Uterus (tissue), 2 donors: Measurements from ENCODE around the gene GUCY1A1.

Experiments used
- POLR2A ChIP-seq, 2 donors: fragments of 450-650 bp; IDR thresholded peaks; one replicate each; pipeline ENCODE4 v1.6.1; 2016; ENCODE audit warnings: antibody characterized with exemption in 2 of 2, mild to moderate bottlenecking in 1 of 2, moderate library complexity in 1 of 2
- TF ChIP-seq, protein P1 (sequence below), 4 experiments: fragments of 200-600 bp in 2 of 4; fragments of 450-650 bp in 2 of 4; sonication (generic) in 2 of 4; IDR thresholded peaks; one replicate each; pipeline ENCODE4 v1.5.1; 2016 to 2019; ENCODE audit warnings: antibody characterized with exemption in 4 of 4, mild to moderate bottlenecking in 2 of 4, moderate library complexity in 1 of 4

GRCh38 chr4:155640751-155641150, 25.9 kb upstream of the GUCY1A1 start:
- TF ChIP-seq, protein P1, sequence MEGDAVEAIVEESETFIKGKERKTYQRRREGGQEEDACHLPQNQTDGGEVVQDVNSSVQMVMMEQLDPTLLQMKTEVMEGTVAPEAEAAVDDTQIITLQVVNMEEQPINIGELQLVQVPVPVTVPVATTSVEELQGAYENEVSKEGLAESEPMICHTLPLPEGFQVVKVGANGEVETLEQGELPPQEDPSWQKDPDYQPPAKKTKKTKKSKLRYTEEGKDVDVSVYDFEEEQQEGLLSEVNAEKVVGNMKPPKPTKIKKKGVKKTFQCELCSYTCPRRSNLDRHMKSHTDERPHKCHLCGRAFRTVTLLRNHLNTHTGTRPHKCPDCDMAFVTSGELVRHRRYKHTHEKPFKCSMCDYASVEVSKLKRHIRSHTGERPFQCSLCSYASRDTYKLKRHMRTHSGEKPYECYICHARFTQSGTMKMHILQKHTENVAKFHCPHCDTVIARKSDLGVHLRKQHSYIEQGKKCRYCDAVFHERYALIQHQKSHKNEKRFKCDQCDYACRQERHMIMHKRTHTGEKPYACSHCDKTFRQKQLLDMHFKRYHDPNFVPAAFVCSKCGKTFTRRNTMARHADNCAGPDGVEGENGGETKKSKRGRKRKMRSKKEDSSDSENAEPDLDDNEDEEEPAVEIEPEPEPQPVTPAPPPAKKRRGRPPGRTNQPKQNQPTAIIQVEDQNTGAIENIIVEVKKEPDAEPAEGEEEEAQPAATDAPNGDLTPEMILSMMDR (IDR thresholded peaks at IDR 0.05), result no peak
- TF ChIP-seq POLR2A (IDR thresholded peaks at IDR 0.05), result no peak
